Fibroblast of peridontal ligament (primary cell): ENCODE results near the gene AKAP5.

Experiments
- DNase-seq: peaks from one replicate; pipeline ENCODE4 v3.0.0-alpha.2; 2010; ENCODE audit errors: extremely low read depth

The AKAP5 gene

GRCh38 chr14:64461221-64461620, 4.1 kb upstream of the AKAP5 start:
- no peak for DNase-seq

GRCh38 chr14:64463195-64463594, 2.1 kb upstream of the AKAP5 start:
- DNase-seq: no peak

DNA sequence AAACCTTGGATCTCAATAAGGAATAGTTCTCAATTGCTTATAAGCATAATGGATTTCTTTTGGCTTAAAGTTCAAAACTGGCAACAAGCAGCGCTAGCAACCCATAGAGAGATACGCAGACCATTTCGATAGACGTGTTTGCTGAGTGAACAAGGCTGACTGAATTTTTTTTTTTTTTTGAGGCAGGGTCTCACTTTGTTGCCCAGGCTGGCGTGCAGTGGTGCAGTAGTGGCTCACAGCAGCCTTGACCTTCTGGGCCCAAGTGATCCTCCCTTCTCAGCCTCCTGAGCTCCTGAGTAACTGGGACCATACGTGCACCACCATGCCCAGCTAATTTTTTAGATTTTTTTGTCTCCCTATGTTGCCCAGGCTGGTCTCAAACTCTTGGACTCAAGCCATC, 1.4 kb upstream of the AKAP5 start:
- no peak for DNase-seq

DNA sequence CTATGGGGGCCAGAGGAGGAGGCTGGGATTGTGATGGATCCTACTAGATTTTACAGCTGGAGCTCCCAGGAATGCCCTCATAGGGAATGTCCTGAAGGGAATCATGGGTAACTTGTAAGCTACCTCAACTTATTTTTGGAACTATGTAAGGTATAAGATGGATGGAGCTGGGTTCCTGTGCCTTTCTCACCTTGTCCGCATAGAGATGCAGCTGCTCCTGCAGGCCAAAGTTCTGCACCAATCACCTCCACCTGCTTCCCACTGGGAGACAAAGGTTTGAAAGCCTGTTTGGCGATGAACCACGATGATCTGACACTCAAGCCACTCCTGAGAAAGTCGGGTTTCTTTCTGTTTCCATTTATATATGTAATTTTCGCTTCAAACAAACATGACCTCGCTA, 648 bp upstream of the AKAP5 start:
- DNase-seq: no peak

DNA sequence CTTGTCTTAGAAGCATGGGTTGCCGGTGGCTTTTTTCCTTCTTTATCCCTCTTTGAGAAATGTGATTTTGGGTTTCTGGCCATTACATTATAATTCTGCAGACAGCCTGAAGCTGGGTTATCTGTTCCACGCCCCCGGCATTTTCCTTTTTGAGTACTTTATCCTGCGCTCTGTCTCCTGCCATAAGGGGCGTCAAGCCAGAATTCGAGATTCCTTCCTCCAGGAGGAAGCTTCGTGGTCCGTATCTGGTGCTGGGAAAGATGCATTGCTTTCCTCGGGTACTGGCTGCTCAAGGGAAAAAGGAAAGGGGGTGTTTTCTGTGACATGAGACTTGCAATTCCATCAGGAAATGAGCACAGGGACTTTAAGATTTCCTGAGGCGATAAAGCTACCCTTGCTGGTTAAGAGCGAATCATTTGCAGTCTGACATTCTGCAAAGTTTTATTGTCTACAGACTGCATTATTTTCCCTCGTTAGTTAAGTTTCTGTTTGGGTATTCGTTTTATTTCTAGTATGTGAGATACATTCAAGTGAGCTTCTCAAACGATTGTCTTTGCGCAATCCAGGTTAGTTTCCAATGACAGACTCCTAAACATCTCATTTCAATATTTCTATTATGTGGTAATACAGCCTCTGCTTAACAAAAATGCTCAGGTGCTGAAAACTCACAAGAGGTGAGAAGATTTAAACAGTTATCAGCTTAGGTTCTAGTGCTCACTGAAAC, 694 bp downstream of the AKAP5 start:
- DNase-seq: peak; percentile 62

GRCh38 chr14:64467101-64467500, 1.8 kb downstream of the AKAP5 start:
- no peak for DNase-seq

- DNase-seq: no peak
Observed at GRCh38 chr14:64467566-64467965, 2.3 kb downstream of the AKAP5 start.

DNA sequence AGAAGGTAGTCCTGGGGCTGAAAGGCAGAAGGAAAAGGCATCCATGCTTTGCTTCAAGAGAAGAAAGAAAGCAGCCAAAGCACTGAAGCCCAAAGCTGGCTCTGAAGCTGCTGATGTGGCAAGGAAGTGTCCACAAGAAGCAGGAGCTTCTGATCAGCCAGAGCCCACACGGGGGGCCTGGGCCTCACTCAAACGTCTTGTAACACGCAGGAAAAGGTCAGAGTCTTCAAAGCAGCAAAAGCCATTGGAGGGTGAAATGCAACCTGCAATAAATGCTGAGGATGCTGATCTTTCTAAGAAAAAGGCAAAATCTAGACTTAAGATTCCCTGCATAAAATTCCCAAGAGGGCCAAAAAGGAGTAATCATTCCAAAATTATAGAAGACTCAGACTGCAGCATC, 3.2 kb downstream of the AKAP5 start:
- DNase-seq: no peak

GRCh38 chr14:64474041-64474440, 8.7 kb downstream of the AKAP5 start:
- DNase-seq: no peak

DNA sequence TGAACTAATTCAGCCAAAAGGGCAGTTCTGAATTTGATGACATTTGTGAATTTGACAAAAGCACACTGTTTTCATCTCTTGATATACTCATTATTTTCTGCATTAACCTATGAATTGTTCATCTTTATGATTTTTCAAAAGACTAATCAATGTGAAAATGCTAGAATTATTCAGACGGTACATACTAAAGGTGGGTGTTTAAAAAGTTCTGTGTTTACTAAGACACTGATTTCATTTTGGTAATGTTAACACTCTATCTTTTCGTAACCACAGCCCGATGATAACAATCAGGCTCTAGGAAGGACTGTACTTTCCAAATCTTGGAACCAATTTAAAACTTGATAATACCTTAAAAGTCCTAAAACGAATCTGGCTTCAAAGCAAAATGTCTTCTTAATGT, 9.4 kb downstream of the AKAP5 start:
- DNase-seq: no peak

DNA sequence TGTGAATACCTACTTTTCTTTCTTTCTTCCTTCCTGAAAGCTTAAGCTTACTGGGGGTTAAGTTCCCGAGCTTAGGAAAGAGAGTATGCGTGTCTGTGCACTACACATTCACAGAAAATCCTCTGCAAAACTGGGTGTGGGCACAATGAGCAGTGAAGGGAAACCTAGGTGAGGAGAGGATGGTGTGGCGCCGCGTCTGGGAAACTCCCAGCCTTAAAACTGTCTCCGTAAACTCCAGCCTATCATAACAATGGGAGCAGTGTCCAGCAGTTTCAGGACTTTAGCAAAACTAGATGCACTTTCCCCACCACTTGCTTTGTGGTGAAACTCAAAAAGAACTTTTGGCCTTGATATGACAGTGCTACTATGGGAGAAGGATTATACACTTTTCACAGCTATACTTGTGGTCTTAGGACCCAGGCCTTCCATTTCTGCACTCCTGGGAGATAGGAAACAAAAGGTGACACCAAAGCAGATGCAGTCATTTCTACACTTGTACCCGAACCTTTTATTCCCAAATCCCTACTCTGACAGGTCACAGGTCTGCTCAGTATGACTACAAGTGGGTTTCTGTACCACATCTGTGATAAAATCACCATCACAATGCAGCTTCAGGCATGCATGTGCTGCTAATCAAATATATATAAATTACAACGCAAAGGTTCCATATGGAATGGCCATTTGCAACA, 10.4 kb downstream of the AKAP5 start:
- no peak for DNase-seq

GRCh38 chr14:64476438-64476837, 11.1 kb downstream of the AKAP5 start:
- no peak for DNase-seq

- peak; percentile 52 for DNase-seq
Observed at GRCh38 chr14:64478634-64479250, 13.4 kb downstream of the AKAP5 start.

DNA sequence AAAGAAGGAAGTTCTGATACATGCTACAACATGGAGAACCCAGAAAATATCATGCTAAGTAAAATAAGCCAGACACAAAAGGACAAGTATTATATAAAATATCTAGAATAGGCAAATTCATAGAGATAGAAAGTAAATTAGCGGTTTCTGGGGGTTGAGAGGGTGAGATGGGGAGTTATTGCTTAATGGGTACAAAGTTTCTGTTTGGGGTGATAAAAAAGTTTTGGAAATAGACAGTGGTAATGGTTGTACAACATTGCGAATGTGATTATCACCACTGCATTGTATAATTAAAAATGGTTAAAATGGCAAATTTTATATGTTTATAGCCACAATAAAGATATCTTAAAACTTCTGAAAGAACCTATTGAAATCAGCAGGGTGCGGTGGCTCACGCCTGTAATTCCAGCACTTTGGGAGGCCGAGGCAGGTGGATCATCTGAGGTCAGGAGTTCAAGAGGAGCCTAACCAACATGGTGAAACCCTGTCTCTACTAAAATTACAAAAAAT, 23.3 kb downstream of the AKAP5 start:
- no peak for DNase-seq

GRCh38 chr14:64491637-64492036, 26.3 kb downstream of the AKAP5 start:
- no peak for DNase-seq

GRCh38 chr14:64493455-64493854, 28.2 kb downstream of the AKAP5 start:
- DNase-seq: no peak

DNA sequence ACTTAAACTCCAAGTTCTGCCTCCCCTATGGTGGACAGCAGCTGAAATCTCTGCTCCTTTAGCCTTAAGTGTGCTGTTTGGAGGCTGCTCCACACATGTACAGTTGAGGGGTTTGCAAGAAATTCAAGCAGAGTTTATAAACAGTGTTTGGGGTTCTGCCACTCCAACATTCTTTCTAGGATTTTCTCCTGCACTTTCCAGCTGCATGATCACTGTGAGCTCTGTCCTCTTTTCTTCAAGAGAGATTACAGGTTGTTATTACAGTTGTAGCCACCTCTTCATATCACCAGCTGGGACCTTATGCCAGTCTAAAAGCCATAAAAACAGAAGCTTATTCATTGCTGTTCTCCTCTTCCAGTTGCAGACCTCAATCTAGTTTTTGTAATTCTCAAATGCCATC, 30.0 kb downstream of the AKAP5 start:
- no peak for DNase-seq

DNA sequence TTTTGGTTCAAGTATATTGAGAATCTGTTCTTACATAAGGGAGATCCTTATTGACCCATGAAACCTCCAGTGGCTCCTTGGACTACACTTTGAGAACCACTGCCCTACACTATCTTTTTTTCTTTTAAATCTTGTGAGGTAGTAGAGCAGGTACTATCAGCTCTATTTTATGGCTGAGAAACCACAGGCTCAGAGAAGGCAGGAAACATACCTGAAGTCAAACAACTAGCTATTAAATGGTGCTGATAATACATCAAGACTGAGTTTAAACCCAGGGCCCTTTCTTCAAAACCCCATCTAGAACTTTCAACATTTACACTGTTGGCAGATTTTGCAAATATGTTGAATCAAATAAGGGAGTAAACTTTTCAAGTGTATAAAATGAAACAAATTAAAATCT, 31.5 kb downstream of the AKAP5 start:
- DNase-seq: no peak

GRCh38 chr14:64500088-64500487, 34.8 kb downstream of the AKAP5 start:
- DNase-seq: peak; percentile 45

DNA sequence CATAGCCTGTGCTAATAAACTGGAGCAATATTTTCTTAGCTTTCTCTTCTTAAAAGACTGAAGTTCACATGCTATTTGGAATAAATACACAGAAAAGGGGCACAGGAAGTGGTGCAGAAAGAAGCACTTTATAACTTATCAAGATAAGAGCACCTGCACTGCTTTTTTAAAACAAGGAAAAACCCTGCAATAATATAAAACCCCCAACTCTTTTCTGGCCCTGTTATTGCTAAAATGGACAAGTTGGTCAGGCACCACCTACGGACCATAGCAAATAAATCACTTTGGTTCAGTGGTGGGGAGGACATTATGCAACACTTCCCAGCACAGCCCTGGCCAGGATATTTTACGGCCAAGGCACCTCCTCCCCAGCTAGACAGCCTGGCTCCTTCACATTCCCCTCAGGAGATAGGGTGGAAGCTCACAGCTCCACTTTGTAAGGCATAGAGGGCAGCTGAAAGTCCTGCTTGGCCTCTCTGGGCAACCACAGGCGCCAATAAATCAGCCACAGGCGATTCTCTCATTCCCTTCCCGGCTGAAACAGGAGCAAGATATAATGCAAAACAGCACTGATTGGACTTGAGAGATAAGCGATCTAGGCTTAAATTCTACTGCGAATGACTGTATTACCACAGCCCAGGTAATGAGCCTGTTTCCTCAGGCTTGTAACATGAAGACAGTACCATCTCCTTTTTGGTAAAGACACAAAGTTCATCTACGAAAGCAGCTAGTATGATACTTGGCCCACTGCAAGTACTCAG, 36.3 kb downstream of the AKAP5 start:
- peak; percentile 63 for DNase-seq

GRCh38 chr14:64502456-64502855, 37.2 kb downstream of the AKAP5 start:
- no peak for DNase-seq

DNA sequence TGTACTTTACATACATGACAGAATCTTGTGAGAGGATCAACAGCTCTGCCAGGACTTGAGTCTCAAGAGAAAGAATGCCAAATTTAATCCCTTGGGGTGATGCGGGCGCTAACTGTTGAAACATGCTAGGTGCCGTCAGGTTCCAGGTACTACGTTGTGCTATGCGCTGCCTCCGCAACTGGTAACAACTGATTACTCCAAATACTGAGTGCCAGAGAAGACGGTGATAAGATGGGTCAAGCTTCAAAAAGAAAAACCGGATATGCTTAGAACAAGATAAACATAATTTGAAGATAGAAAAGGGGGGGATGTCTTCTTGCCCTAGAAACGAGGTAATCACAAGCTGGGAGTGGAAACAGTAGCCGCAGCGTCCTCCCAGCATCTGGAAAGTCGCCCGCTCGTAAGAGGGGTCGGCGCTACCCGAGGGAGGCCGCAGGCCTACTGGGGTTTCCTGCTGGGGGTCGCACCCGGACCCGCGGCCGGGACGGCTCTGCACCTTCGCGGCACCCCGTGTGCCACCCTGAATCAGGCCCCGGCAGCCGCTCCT, 37.7 kb downstream of the AKAP5 start:
- peak; percentile 28 for DNase-seq
